ENCODE measurements around the gene PDXK. TPM values are rescaled to one million over a fixed set of nuclear protein-coding genes. Genes with fewer than 3 reads are reported as not detected.

PDXK gene
- polyA plus RNA-seq, 1 donor (not counting 4 experiments of a cell fraction or from before 2014, with no cell fraction given), result 144 TPM

- Histone ChIP-seq H3K4me1 (ENCODE audit: control insufficient read depth, extremely low read depth, insufficient read depth, low read length) (peaks cover 32% of the 10 kb centered on the region), H3K27ac (ENCODE audit: control insufficient read depth, insufficient read depth, low read length) (no peak overlapping the region), H3K4me3 (ENCODE audit: control insufficient read depth in 2 of 3, extremely low read depth in 1 of 3, insufficient read depth in 2 of 3, low read depth in 1 of 3, low read length in 3 of 3) (no peak overlapping the region), H3K4me2 (ENCODE audit: control insufficient read depth, extremely low read depth, insufficient read depth, low read depth, low read length) (no peak overlapping the region), H3K9me1 (ENCODE audit: control insufficient read depth, extremely low read depth, insufficient read depth, low read length) (no peaks in the 10 kb centered on the region), H3K9me3 (ENCODE audit: control insufficient read depth, low read depth, low read length) (no peaks in the 10 kb centered on the region), H3K9ac (ENCODE audit: control insufficient read depth, extremely low read depth, insufficient read depth, low read length) (no peak overlapping the region), H4K20me1 (ENCODE audit: control insufficient read depth, extremely low read depth, insufficient read depth, low read length) (peaks cover under 1% of the 10 kb centered on the region), H3K27me3 (ENCODE audit: control insufficient read depth, extremely low read depth, insufficient read depth, low read length) (no peaks in the 10 kb centered on the region), H3K36me3 (ENCODE audit: control insufficient read depth in 2 of 2, extremely low read depth in 1 of 2, insufficient read depth in 2 of 2, low read length in 2 of 2) (peaks cover under 1% of the 10 kb centered on the region in 2 experiments), H3K79me2 (ENCODE audit: control insufficient read depth, insufficient read depth, low read length) (peaks cover 10% of the 10 kb centered on the region), H2AFZ (ENCODE audit: control insufficient read depth, low read length) (no peak overlapping the region)
- FAIRE-seq, result no peak
- dilution Hi-C loops (cut with MboI; ENCODE audit: extremely low pct_ligation_motif_present, low sequenced_read_pairs), result no loop called here
- no peak for DNase-seq (ENCODE audit: low read depth, low spot score)
- TF ChIP-seq EZH2 (IDR thresholded peaks at IDR 0.05; ENCODE audit: low read length), result no peak
- TF ChIP-seq, protein P1, sequence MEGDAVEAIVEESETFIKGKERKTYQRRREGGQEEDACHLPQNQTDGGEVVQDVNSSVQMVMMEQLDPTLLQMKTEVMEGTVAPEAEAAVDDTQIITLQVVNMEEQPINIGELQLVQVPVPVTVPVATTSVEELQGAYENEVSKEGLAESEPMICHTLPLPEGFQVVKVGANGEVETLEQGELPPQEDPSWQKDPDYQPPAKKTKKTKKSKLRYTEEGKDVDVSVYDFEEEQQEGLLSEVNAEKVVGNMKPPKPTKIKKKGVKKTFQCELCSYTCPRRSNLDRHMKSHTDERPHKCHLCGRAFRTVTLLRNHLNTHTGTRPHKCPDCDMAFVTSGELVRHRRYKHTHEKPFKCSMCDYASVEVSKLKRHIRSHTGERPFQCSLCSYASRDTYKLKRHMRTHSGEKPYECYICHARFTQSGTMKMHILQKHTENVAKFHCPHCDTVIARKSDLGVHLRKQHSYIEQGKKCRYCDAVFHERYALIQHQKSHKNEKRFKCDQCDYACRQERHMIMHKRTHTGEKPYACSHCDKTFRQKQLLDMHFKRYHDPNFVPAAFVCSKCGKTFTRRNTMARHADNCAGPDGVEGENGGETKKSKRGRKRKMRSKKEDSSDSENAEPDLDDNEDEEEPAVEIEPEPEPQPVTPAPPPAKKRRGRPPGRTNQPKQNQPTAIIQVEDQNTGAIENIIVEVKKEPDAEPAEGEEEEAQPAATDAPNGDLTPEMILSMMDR (optimal IDR thresholded peaks at IDR 0.05 in 1 of 3, IDR thresholded peaks at IDR 0.05 in 1 of 3, conservative IDR thresholded peaks at IDR 0.05 in 1 of 3; ENCODE audit: extremely low read depth in 1 of 3, insufficient read depth in 2 of 3, low read length in 3 of 3), result no peak
Measured at GRCh38 chr21:43779660-43780059, 60.7 kb downstream of the PDXK start.

GRCh38 chr21:43781846-43782245 is 62.9 kb downstream of the PDXK start:
- no peaks in the 10 kb centered on the region for H3K9me3 ChIP-seq (ENCODE audit: control insufficient read depth, low read depth, low read length)
- no peak overlapping the region for H3K9ac ChIP-seq (ENCODE audit: control insufficient read depth, extremely low read depth, insufficient read depth, low read length)
- peaks cover 32% of the 10 kb centered on the region for H3K4me1 ChIP-seq (ENCODE audit: control insufficient read depth, extremely low read depth, insufficient read depth, low read length)
- no peaks in the 10 kb centered on the region for H3K27me3 ChIP-seq (ENCODE audit: control insufficient read depth, extremely low read depth, insufficient read depth, low read length)
- no peaks in the 10 kb centered on the region for H3K9me1 ChIP-seq (ENCODE audit: control insufficient read depth, extremely low read depth, insufficient read depth, low read length)
- no peak overlapping the region for H2AFZ ChIP-seq (ENCODE audit: control insufficient read depth, low read length)
- dilution Hi-C loops (cut with MboI; ENCODE audit: extremely low pct_ligation_motif_present, low sequenced_read_pairs), result no loop called here
- no peaks in the 10 kb centered on the region for H3K79me2 ChIP-seq (ENCODE audit: control insufficient read depth, insufficient read depth, low read length)
- H3K4me2 ChIP-seq (ENCODE audit: control insufficient read depth, extremely low read depth, insufficient read depth, low read depth, low read length), result no peak overlapping the region
- DNase-seq (ENCODE audit: low read depth, low spot score) (no peak), FAIRE-seq (no peak)
- peak overlapping the region; percentile 31 for H3K27ac ChIP-seq (ENCODE audit: control insufficient read depth, insufficient read depth, low read length)
- no peak overlapping the region for H3K4me3 ChIP-seq (ENCODE audit: control insufficient read depth in 2 of 3, extremely low read depth in 1 of 3, insufficient read depth in 2 of 3, low read depth in 1 of 3, low read length in 3 of 3)
- TF ChIP-seq EZH2 (IDR thresholded peaks at IDR 0.05; ENCODE audit: low read length), result no peak
- TF ChIP-seq, protein P1 (optimal IDR thresholded peaks at IDR 0.05 in 1 of 3, IDR thresholded peaks at IDR 0.05 in 1 of 3, conservative IDR thresholded peaks at IDR 0.05 in 1 of 3; ENCODE audit: extremely low read depth in 1 of 3, insufficient read depth in 2 of 3, low read length in 3 of 3), result no peak
- H3K36me3 ChIP-seq (ENCODE audit: control insufficient read depth in 2 of 2, extremely low read depth in 1 of 2, insufficient read depth in 2 of 2, low read length in 2 of 2), result no peaks in the 10 kb centered on the region
- no peaks in the 10 kb centered on the region for H4K20me1 ChIP-seq (ENCODE audit: control insufficient read depth, extremely low read depth, insufficient read depth, low read length)
